SU-DHL-6 (cell line): ENCODE results near the gene IDH1.

Experiments
- H2AFZ ChIP-seq: fragments of 200-600 bp; sonication (generic); 2 replicates; pipeline ENCODE4 v1.6.1; 2014; ENCODE audit warnings: low read depth, mild to moderate bottlenecking, moderate library complexity, mixed read lengths, antibody characterized with exemption, low read length; ENCODE audit not compliant: severe bottlenecking
- H3F3A ChIP-seq: fragments of 200-600 bp; shearing (Covaris generic); 2 replicates; pipeline ENCODE4 v1.6.0; 2016; ENCODE audit warnings: antibody characterized with exemption, mild to moderate bottlenecking; ENCODE audit not compliant: insufficient read depth
- H3K27ac ChIP-seq: fragments of 200-600 bp; sonication (generic); 2 replicates; pipeline ENCODE4 v1.5.1; 2016; ENCODE audit warnings: low read depth, mild to moderate bottlenecking, low read length, moderate library complexity, mixed read lengths
- H3K27me3 ChIP-seq: fragments of 200-600 bp; sonication (generic), shearing (Covaris generic); 2 replicates; pipeline ENCODE4 v1.6.0; 2014; ENCODE audit warnings: mild to moderate bottlenecking, low read length
- H3K36me3 ChIP-seq: fragments of 200-600 bp; sonication (generic); 2 replicates; pipeline ENCODE4 v1.6.1; 2014; ENCODE audit warnings: mild to moderate bottlenecking, low read length, mixed read lengths
- H3K4me2 ChIP-seq: fragments of 300-600, 200-600 bp; shearing (Covaris generic), sonication (generic); 2 replicates; pipeline ENCODE4 v1.6.0; 2014; ENCODE audit warnings: low read length, low read depth, mild to moderate bottlenecking; ENCODE audit not compliant: poor library complexity, severe bottlenecking
- H3K4me3 ChIP-seq: fragments of 200-600 bp; sonication (generic); 2 replicates; pipeline ENCODE4 v1.5.1; 2014; ENCODE audit warnings: antibody characterized with exemption, low read length, mild to moderate bottlenecking, mixed read lengths; ENCODE audit not compliant: insufficient read depth, poor library complexity, severe bottlenecking
- H3K79me2 ChIP-seq: fragments of 200-600 bp; sonication (generic); 2 replicates; pipeline ENCODE4 v1.6.1; 2014; ENCODE audit warnings: mild to moderate bottlenecking, low read length, moderate library complexity; ENCODE audit not compliant: insufficient read depth
- H3K9ac ChIP-seq: fragments of 200-600 bp; sonication (generic); 2 replicates; pipeline ENCODE4 v1.7.0; 2014; ENCODE audit warnings: mild to moderate bottlenecking, low read length
- H3K9me2 ChIP-seq: fragments of 200-600 bp; sonication (generic); replicated peaks from 2 replicates; pipeline ENCODE4 v1.6.1; 2014; ENCODE audit warnings: low read length; ENCODE audit not compliant: insufficient read depth
- H3K9me3 ChIP-seq: fragments of 200-600 bp; sonication (generic); 2 replicates; pipeline ENCODE4 v1.6.1; 2014; ENCODE audit warnings: low read length, mixed read lengths; ENCODE audit not compliant: insufficient read depth
- H4K20me1 ChIP-seq: fragments of 200-600 bp; sonication (generic); 2 replicates; pipeline ENCODE4 v1.6.1; 2014; ENCODE audit warnings: low read depth, mild to moderate bottlenecking, antibody characterized with exemption, low read length, moderate library complexity, mixed read lengths
- EZH2phosphoT487 ChIP-seq: fragments of 200-600 bp; sonication (generic), shearing (Covaris generic); conservative IDR thresholded peaks from 2 replicates; pipeline ENCODE4 v1.6.1; 2018; ENCODE audit warnings: mild to moderate bottlenecking, antibody characterized with exemption, low read length, moderate library complexity, mixed read lengths
- TF ChIP-seq, protein P1 (sequence below): fragments of 200-600 bp; sonication (generic); IDR thresholded peaks from one replicate; pipeline ENCODE4 v1.5.1; 2017; ENCODE audit warnings: antibody characterized with exemption, mild to moderate bottlenecking, low read length, moderate library complexity; ENCODE audit not compliant: insufficient read depth, poor library complexity, severe bottlenecking

The IDH1 gene

DNA sequence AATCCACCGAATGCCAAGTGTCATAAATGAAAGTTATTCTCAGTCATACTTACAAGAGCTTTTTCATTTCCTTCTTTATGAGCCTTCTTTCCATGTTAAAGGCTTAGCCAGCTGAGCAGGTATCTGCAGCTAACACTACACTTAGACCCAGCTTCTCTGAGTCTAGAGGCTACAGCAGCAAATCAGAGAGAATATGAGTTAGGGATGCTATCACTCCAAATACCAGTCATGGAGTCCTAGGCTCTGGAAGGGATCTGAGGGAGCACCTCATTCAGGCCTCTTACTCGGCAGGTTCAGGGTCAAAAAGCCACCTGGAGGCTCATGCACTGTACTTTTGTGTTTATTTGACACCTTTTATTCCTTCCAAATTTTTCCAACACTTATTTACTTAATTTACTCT, 68.0 kb downstream of the IDH1 start:
- no peak for TF ChIP-seq EZH2phosphoT487
- TF ChIP-seq, protein P1, sequence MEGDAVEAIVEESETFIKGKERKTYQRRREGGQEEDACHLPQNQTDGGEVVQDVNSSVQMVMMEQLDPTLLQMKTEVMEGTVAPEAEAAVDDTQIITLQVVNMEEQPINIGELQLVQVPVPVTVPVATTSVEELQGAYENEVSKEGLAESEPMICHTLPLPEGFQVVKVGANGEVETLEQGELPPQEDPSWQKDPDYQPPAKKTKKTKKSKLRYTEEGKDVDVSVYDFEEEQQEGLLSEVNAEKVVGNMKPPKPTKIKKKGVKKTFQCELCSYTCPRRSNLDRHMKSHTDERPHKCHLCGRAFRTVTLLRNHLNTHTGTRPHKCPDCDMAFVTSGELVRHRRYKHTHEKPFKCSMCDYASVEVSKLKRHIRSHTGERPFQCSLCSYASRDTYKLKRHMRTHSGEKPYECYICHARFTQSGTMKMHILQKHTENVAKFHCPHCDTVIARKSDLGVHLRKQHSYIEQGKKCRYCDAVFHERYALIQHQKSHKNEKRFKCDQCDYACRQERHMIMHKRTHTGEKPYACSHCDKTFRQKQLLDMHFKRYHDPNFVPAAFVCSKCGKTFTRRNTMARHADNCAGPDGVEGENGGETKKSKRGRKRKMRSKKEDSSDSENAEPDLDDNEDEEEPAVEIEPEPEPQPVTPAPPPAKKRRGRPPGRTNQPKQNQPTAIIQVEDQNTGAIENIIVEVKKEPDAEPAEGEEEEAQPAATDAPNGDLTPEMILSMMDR: no peak
- H4K20me1 ChIP-seq: no peaks in the 10 kb centered on the region
- H3K9ac ChIP-seq: no peak overlapping the region
- no peak overlapping the region for H3K4me2 ChIP-seq
- H3K9me2 ChIP-seq: no peaks in the 10 kb centered on the region
- H3F3A ChIP-seq: no peaks in the 10 kb centered on the region
- H3K79me2 ChIP-seq: no peaks in the 10 kb centered on the region
- H3K27me3 ChIP-seq: no peaks in the 10 kb centered on the region
- H3K27ac ChIP-seq: no peak overlapping the region
- no peak overlapping the region for H3K4me3 ChIP-seq
- no peak overlapping the region for H2AFZ ChIP-seq
- H3K36me3 ChIP-seq: no peaks in the 10 kb centered on the region
- H3K9me3 ChIP-seq: no peaks in the 10 kb centered on the region

DNA sequence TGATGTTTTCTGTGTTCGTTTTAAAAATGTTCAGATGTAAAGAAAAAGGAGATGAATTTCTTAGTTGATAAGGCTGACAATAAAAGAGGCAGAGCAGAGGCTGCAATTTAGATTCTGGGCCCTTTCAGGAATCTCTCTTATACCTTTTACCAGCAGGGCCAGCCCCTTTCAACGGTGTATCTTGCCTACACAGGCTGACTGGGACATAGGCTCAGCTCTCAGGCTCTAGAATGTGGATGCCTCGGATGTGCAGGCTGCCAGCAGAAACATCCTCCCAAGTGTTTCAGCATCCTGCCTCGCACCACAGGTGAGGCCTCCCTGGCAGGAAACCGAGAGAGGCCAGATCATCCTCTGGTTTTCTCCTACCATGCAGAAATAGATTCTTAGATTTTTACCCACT, 68.4 kb downstream of the IDH1 start:
- Histone ChIP-seq H3K9ac (no peak overlapping the region), H3K79me2 (no peaks in the 10 kb centered on the region), H3F3A (no peaks in the 10 kb centered on the region), H3K36me3 (no peaks in the 10 kb centered on the region), H2AFZ (no peak overlapping the region), H3K27me3 (no peaks in the 10 kb centered on the region), H3K4me2 (no peak overlapping the region), H3K4me3 (no peak overlapping the region), H4K20me1 (no peaks in the 10 kb centered on the region), H3K9me3 (no peaks in the 10 kb centered on the region), H3K9me2 (no peaks in the 10 kb centered on the region), H3K27ac (no peak overlapping the region)
- TF ChIP-seq, protein P1: no peak
- TF ChIP-seq EZH2phosphoT487: no peak
